ENCODE measurements around the gene WASF3. TPM values are rescaled to one million over a fixed set of nuclear protein-coding genes. Genes with fewer than 3 reads are reported as not detected.
A peak's percentile ranks its signal among the peaks of the same experiment; 100 is the strongest.

WASF3 gene
- total RNA-seq, 2 donors from 2014 or later = 11.8 to 14.4 TPM

GRCh38 chr13:26528527-26528926 lies 29.0 kb upstream of the WASF3 start:
- Histone ChIP-seq H3K4me3 (no peak overlapping the region), H3K27ac (no peak overlapping the region), H3K36me3 (no peaks in the 10 kb centered on the region), H3K9me3 (no peaks in the 10 kb centered on the region), H3K4me1 (no peaks in the 10 kb centered on the region), H3K27me3 (no peaks in the 10 kb centered on the region)
- TF ChIP-seq CTCF (IDR thresholded peaks at IDR 0.05) = no peak
- no peak for DNase-seq (ENCODE audit: low spot score)

GRCh38 chr13:26529441-26529840 lies 28.0 kb upstream of the WASF3 start:
- DNase-seq (ENCODE audit: low spot score) = no peak
- H3K27me3 ChIP-seq = no peaks in the 10 kb centered on the region
- no peak overlapping the region for H3K4me3 ChIP-seq
- no peaks in the 10 kb centered on the region for H3K9me3 ChIP-seq
- no peak overlapping the region for H3K27ac ChIP-seq
- no peaks in the 10 kb centered on the region for H3K4me1 ChIP-seq
- no peak for TF ChIP-seq CTCF (IDR thresholded peaks at IDR 0.05)
- no peaks in the 10 kb centered on the region for H3K36me3 ChIP-seq

GRCh38 chr13:26531742-26532141 lies 25.7 kb upstream of the WASF3 start:
- no peaks in the 10 kb centered on the region for H3K36me3 ChIP-seq
- no peak overlapping the region for H3K4me3 ChIP-seq
- H3K27ac ChIP-seq = no peak overlapping the region
- no peaks in the 10 kb centered on the region for H3K27me3 ChIP-seq
- no peak for TF ChIP-seq CTCF (IDR thresholded peaks at IDR 0.05)
- H3K9me3 ChIP-seq = no peaks in the 10 kb centered on the region
- no peak for DNase-seq (ENCODE audit: low spot score)
- no peaks in the 10 kb centered on the region for H3K4me1 ChIP-seq

GRCh38 chr13:26534036-26534726 lies 23.3 kb upstream of the WASF3 start:
- Histone ChIP-seq H3K4me3 (no peak overlapping the region), H3K36me3 (no peaks in the 10 kb centered on the region), H3K9me3 (no peaks in the 10 kb centered on the region), H3K27ac (no peak overlapping the region), H3K4me1 (peaks cover 0 to 4% of the 10 kb centered on the region in 2 donors), H3K27me3 (no peaks in the 10 kb centered on the region)
- TF ChIP-seq CTCF (IDR thresholded peaks at IDR 0.05) = no peak
- DNase-seq (ENCODE audit: low spot score) = no peak

GRCh38 chr13:26538363-26539317 lies 18.8 kb upstream of the WASF3 start:
- TF ChIP-seq CTCF (IDR thresholded peaks at IDR 0.05) = no peak
- H3K4me1 ChIP-seq = peaks cover 0 to 4% of the 10 kb centered on the region in 2 donors
- no peaks in the 10 kb centered on the region for H3K36me3 ChIP-seq
- no peak overlapping the region for H3K4me3 ChIP-seq
- H3K27ac ChIP-seq = peak overlapping the region in 1 of 2 donors; percentile 27
- no peaks in the 10 kb centered on the region for H3K27me3 ChIP-seq
- no peaks in the 10 kb centered on the region for H3K9me3 ChIP-seq
- DNase-seq (ENCODE audit: low spot score) = no peak

Data from right atrium auricular region (tissue), 2 donors.